SK-N-SH (cell line): ENCODE measurements around the gene SLITRK5.

Experiments
- CHD2 ChIP-seq: fragments of 150-350 bp; IDR thresholded peaks from 2 replicates; pipeline ENCODE4 v1.6.1; 2018; ENCODE audit warnings: low read length; ENCODE audit not compliant: partially characterized antibody
- EZH2phosphoT487 ChIP-seq: fragments of 200-600 bp; sonication (generic); IDR thresholded peaks from 2 replicates; pipeline ENCODE4 v1.6.1; 2017; ENCODE audit warnings: low read depth, mixed run types, mild to moderate bottlenecking, antibody characterized with exemption, moderate library complexity, borderline replicate concordance
- JUND ChIP-seq: IDR thresholded peaks from 2 replicates; pipeline ENCODE4 v1.4.0; 2012
- TCF12 ChIP-seq: IDR thresholded peaks from 2 replicates; pipeline ENCODE4 v1.4.0; 2012
- TEAD4 ChIP-seq: IDR thresholded peaks from 2 replicates; pipeline ENCODE4 v1.4.0; 2012; ENCODE audit warnings: mild to moderate bottlenecking, borderline replicate concordance; ENCODE audit not compliant: insufficient read depth
- TF ChIP-seq, protein P1 (sequence below): fragments of 200-600 bp; sonication (generic); IDR thresholded peaks from 2 replicates; pipeline ENCODE4 v1.6.1; 2017; ENCODE audit warnings: antibody characterized with exemption, mild to moderate bottlenecking, moderate library complexity

DNA sequence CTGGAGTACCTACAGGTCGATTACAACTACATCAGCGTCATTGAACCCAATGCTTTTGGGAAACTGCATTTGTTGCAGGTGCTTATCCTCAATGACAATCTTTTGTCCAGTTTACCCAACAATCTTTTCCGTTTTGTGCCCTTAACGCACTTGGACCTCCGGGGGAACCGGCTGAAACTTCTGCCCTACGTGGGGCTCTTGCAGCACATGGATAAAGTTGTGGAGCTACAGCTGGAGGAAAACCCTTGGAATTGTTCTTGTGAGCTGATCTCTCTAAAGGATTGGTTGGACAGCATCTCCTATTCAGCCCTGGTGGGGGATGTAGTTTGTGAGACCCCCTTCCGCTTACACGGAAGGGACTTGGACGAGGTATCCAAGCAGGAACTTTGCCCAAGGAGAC is 4.7 kb downstream of the SLITRK5 start:
- TF ChIP-seq, protein P1, sequence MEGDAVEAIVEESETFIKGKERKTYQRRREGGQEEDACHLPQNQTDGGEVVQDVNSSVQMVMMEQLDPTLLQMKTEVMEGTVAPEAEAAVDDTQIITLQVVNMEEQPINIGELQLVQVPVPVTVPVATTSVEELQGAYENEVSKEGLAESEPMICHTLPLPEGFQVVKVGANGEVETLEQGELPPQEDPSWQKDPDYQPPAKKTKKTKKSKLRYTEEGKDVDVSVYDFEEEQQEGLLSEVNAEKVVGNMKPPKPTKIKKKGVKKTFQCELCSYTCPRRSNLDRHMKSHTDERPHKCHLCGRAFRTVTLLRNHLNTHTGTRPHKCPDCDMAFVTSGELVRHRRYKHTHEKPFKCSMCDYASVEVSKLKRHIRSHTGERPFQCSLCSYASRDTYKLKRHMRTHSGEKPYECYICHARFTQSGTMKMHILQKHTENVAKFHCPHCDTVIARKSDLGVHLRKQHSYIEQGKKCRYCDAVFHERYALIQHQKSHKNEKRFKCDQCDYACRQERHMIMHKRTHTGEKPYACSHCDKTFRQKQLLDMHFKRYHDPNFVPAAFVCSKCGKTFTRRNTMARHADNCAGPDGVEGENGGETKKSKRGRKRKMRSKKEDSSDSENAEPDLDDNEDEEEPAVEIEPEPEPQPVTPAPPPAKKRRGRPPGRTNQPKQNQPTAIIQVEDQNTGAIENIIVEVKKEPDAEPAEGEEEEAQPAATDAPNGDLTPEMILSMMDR: no peak
- TF ChIP-seq EZH2phosphoT487 (no peak), TCF12 (no peak), CHD2 (no peak), JUND (no peak), TEAD4 (no peak)
